ENCODE measurements around the gene CT47B1. TPM values are rescaled to one million over a fixed set of nuclear protein-coding genes. Genes with fewer than 3 reads are reported as not detected.

Gene CT47B1
- total RNA-seq = not detected in 2 replicates

GRCh38 chrX:120875766-120876165 lies at the start of gene CT47B1:
CT47B1 (minus strand) TSS chrX:120875866; CDS start chrX:120875670, 196 bp downstream.

Other genes starting within 250 kb of the CT47B1 start
- gene C1GALT1C1, start 245.8 kb downstream of the CT47B1 start, total RNA-seq = 45.3 and 80.3 TPM in 2 replicates
- gene CT47A11, start 61.3 kb upstream of the CT47B1 start, total RNA-seq = not detected in 2 replicates
- not detected in 2 replicates for gene CT47A10, start 66.2 kb upstream of the CT47B1 start, total RNA-seq
- gene CT47A9, start 71.0 kb upstream of the CT47B1 start, total RNA-seq = not detected in 2 replicates
- gene CT47A8, start 75.9 kb upstream of the CT47B1 start, total RNA-seq = not detected in 2 replicates
- gene CT47A7, start 80.7 kb upstream of the CT47B1 start, total RNA-seq = not detected in 2 replicates
- gene CT47A6, start 85.6 kb upstream of the CT47B1 start, total RNA-seq = not detected in 2 replicates
- gene CT47A5, start 90.5 kb upstream of the CT47B1 start, total RNA-seq = not detected in 2 replicates
- gene CT47A4, start 95.3 kb upstream of the CT47B1 start, total RNA-seq = not detected in 2 replicates
- gene CT47A3, start 100.2 kb upstream of the CT47B1 start, total RNA-seq = not detected in 2 replicates
- gene CT47A2, start 105.1 kb upstream of the CT47B1 start, total RNA-seq = not detected in 2 replicates
- not detected in 2 replicates for gene CT47A1, start 109.9 kb upstream of the CT47B1 start, total RNA-seq
- 2.9 and 8.9 TPM in 2 replicates for gene GLUD2, start 171.7 kb upstream of the CT47B1 start, total RNA-seq